Pancreas (tissue), 10 donors: ENCODE results near the gene DTNB. TPM values are rescaled to one million over a fixed set of nuclear protein-coding genes. Genes with fewer than 3 reads are reported as not detected.

ENCODE experiments used
- ATAC-seq, 4 donors: fragments of 200-7000 bp; cut with Tn5 transposase; one replicate each; pipeline versions ENCODE4 v1.8.0 to v1.9.1; 2020; ENCODE audit warnings: mild to moderate bottlenecking in 4 of 4, moderate library complexity in 4 of 4
- DNase-seq, 6 donors: peaks; one replicate each; pipeline ENCODE4 v3.0.0-alpha.2; 2020
- FAIRE-seq: peaks from 2 replicates; lab custom pipeline; 2012; peaks lifted over from hg19 to GRCh38; lab: Jason Lieb, UNC
- H3K27ac ChIP-seq, 4 donors: fragments of 200-600 bp; sonication (generic); 1 replicate in 3 of 4; 2 replicates in 1 of 4; pipeline versions ENCODE4 v1.5.0 to v1.8.0; 2020
- H3K27me3 ChIP-seq, 4 donors: fragments of 200-600 bp; one replicate each; pipeline ENCODE4 v1.8.0; 2021
- H3K36me3 ChIP-seq, 3 donors: fragments of 200-600 bp; sonication (generic) in 1 of 3; one replicate each; pipeline versions ENCODE4 v1.5.0 to v1.8.0; 2020 to 2021
- H3K4me1 ChIP-seq, 3 donors: fragments of 200-600 bp; one replicate each; pipeline ENCODE4 v1.8.0; 2021
- H3K4me3 ChIP-seq, 4 donors: fragments of 200-600 bp; sonication (generic) in 2 of 4; one replicate each; pipeline versions ENCODE4 v1.5.0 to v1.8.0; 2020 to 2021
- H3K9me3 ChIP-seq, 4 donors: fragments of 200-600 bp; one replicate each; pipeline ENCODE4 v1.8.0; 2021
- CTCF ChIP-seq, 4 donors: fragments of 200-600 bp; sonication (generic) in 3 of 4; IDR thresholded peaks; one replicate each; pipeline versions ENCODE4 v1.5.0 to v1.8.0; 2021; ENCODE audit warnings: antibody characterized with exemption in 4 of 4
- WGBS, 2 donors: extraction: QIAGEN DNeasy Blood & Tissue Kit; methylation state at CpG; one replicate each; pipeline ENCODE4 v1.1.7; 2013; 5-methylcytosine and 5-hydroxymethylcytosine counted together
- intact Hi-C, 3 donors: fragments of 100-400 bp; cut with DNase I; formaldehyde crosslinking; loops; one replicate each; pipeline versions ENCODE4 v1.11.1 to v1.14.2; 2022
- polyA plus RNA-seq, 2 donors: library from polyadenylated mRNA; stranded (reverse); fragments of 200-250 nt; gene quantifications; one replicate each; pipeline ENCODE4 v1.2.3, GENCODE V29; 2013
- total RNA-seq, 6 donors: library from RNA; stranded (reverse); fragmentation: NEBNext Ultra II Directional in 4 of 6; extraction: Animal tissue kit (Norgen Biotek cat#: 25700) in 4 of 6; gene quantifications; one replicate each; pipeline versions ENCODE4 v1.2.1 to v1.2.4, GENCODE V29; 2021 to 2023
- donor health status: healthy with polysubstance abuse.
- donor health status: DM: no; HTN: no; CAD: no; lungs with moderate emphysema.
- donor health status: DM: no; HTN: no; CAD: no.
- donor health status: control.
- donor health status: control.
- donor health status: Bipolar disorder and iron deficiency.
- donor health status: DM: yes; HTN: yes; CAD: no.
- donor health status: DM: no; HTN: no; CAD: no.
- donor health status: DM: no; HTN: no; CAD: no.
- donor health status: DM: yes; HTN: yes; CAD: no.

Gene DTNB
- total and polyA plus RNA-seq, 8 donors, result 10.8 to 27.8 (median 15.1) TPM

GRCh38 chr2:25470806-25471205 is 202.6 kb downstream of the DTNB start:
- TF ChIP-seq CTCF (IDR thresholded peaks at IDR 0.05), result no peak
- H3K36me3 ChIP-seq, result no peaks in the 10 kb centered on the region
- H3K27me3 ChIP-seq, result no peaks in the 10 kb centered on the region
- H3K27ac ChIP-seq, result no peak overlapping the region
- H3K4me1 ChIP-seq, result no peaks in the 10 kb centered on the region
- no peaks in the 10 kb centered on the region for H3K9me3 ChIP-seq
- WGBS, 2 donors, result 94 to 96% methylated on average over 3 of the region's 3 CpGs
- DNase-seq (no peak), ATAC-seq (no peak), FAIRE-seq (no peak)
- intact Hi-C loops, result no loop called here
- H3K4me3 ChIP-seq, result no peak overlapping the region

GRCh38 chr2:25467743-25468142 is 205.6 kb downstream of the DTNB start:
- Histone ChIP-seq H3K27ac (no peak overlapping the region), H3K9me3 (no peaks in the 10 kb centered on the region), H3K4me3 (no peak overlapping the region), H3K36me3 (no peaks in the 10 kb centered on the region), H3K27me3 (no peaks in the 10 kb centered on the region), H3K4me1 (no peaks in the 10 kb centered on the region)
- ATAC-seq (no peak), FAIRE-seq (no peak), DNase-seq (no peak)
- 93 to 96% methylated on average over 3 of the region's 3 CpGs for WGBS, 2 donors
- no peak for TF ChIP-seq CTCF (IDR thresholded peaks at IDR 0.05)
- intact Hi-C loops, result no loop called here

- Histone ChIP-seq H3K27ac (no peak overlapping the region), H3K36me3 (no peaks in the 10 kb centered on the region), H3K4me1 (no peaks in the 10 kb centered on the region), H3K4me3 (no peak overlapping the region), H3K9me3 (no peaks in the 10 kb centered on the region), H3K27me3 (no peaks in the 10 kb centered on the region)
- intact Hi-C loops, result no loop called here
- ATAC-seq (no peak), DNase-seq (no peak), FAIRE-seq (no peak)
- TF ChIP-seq CTCF (IDR thresholded peaks at IDR 0.05), result no peak
- WGBS, 2 donors, result 94 to 97% methylated on average over 6 of the region's 6 CpGs
Observed at GRCh38 chr2:25462021-25462420, 211.4 kb downstream of the DTNB start.

GRCh38 chr2:25460261-25460905 is 213.0 kb downstream of the DTNB start:
- H3K27ac ChIP-seq, result no peak overlapping the region
- no peak for TF ChIP-seq CTCF (IDR thresholded peaks at IDR 0.05)
- no peak overlapping the region for H3K4me3 ChIP-seq
- intact Hi-C loops, result no loop called here
- no peak for ATAC-seq
- no peak for FAIRE-seq
- no peaks in the 10 kb centered on the region for H3K4me1 ChIP-seq
- no peak for DNase-seq
- WGBS, 2 donors, result 94 to 95% methylated on average over 7 of the region's 7 CpGs
- H3K27me3 ChIP-seq, result no peaks in the 10 kb centered on the region
- no peaks in the 10 kb centered on the region for H3K36me3 ChIP-seq
- no peaks in the 10 kb centered on the region for H3K9me3 ChIP-seq

- DNase-seq (no peak), ATAC-seq (peak in 2 of 4 donors; percentile 12 to 38), FAIRE-seq (no peak)
- Histone ChIP-seq H3K36me3 (no peaks in the 10 kb centered on the region), H3K4me3 (no peak overlapping the region), H3K27ac (no peak overlapping the region), H3K4me1 (peaks cover 0 to 2% (median 0%) of the 10 kb centered on the region in 3 donors), H3K9me3 (no peaks in the 10 kb centered on the region), H3K27me3 (no peaks in the 10 kb centered on the region)
- TF ChIP-seq CTCF (IDR thresholded peaks at IDR 0.05), result no peak
- intact Hi-C loops, result no loop called here
- 90 to 93% methylated on average over 9 of the region's 9 CpGs for WGBS, 2 donors
Observed at GRCh38 chr2:25454824-25455611, 218.4 kb downstream of the DTNB start.
